ENCODE measurements around the gene KIAA1958.

The KIAA1958 gene

GRCh38 chr9:112447283-112447761 lies 39.3 kb upstream of the KIAA1958 start:
- Histone ChIP-seq H3K9ac (ENCODE audit: low read depth in 1 of 2, low read length in 2 of 2) (no peak overlapping the region), H3K4me1 (ENCODE audit: control insufficient read depth in 1 of 2, insufficient read depth in 2 of 2, low read length in 2 of 2) (no peaks in the 10 kb centered on the region), H3K36me3 (ENCODE audit: control insufficient read depth in 1 of 2, insufficient read depth in 2 of 2, low read length in 2 of 2) (peaks cover 0 to 6% of the 10 kb centered on the region in 2 donors), H3K4me3 (ENCODE audit: low read depth in 1 of 2, low read length in 2 of 2) (no peak overlapping the region), H3K9me3 (ENCODE audit: control insufficient read depth in 1 of 2, low read length in 2 of 2) (no peaks in the 10 kb centered on the region), H3K27ac (ENCODE audit: low read depth, low read length) (no peak overlapping the region), H3K27me3 (ENCODE audit: control insufficient read depth in 1 of 2, insufficient read depth in 2 of 2, low read length in 2 of 2) (no peaks in the 10 kb centered on the region)

- Histone ChIP-seq H3K36me3 (ENCODE audit: control insufficient read depth in 1 of 2, insufficient read depth in 2 of 2, low read length in 2 of 2) (peaks cover 4 to 34% of the 10 kb centered on the region in 2 donors), H3K27me3 (ENCODE audit: control insufficient read depth in 1 of 2, insufficient read depth in 2 of 2, low read length in 2 of 2) (no peaks in the 10 kb centered on the region), H3K4me3 (ENCODE audit: low read depth in 1 of 2, low read length in 2 of 2) (no peak overlapping the region), H3K9me3 (ENCODE audit: control insufficient read depth in 1 of 2, low read length in 2 of 2) (no peaks in the 10 kb centered on the region), H3K9ac (ENCODE audit: low read depth in 1 of 2, low read length in 2 of 2) (no peak overlapping the region), H3K27ac (ENCODE audit: low read depth, low read length) (no peak overlapping the region), H3K4me1 (ENCODE audit: control insufficient read depth in 1 of 2, insufficient read depth in 2 of 2, low read length in 2 of 2) (no peaks in the 10 kb centered on the region)
Measured at GRCh38 chr9:112462855-112463254, 23.8 kb upstream of the KIAA1958 start.

- H3K36me3 ChIP-seq (ENCODE audit: control insufficient read depth in 1 of 2, insufficient read depth in 2 of 2, low read length in 2 of 2): peaks cover 4 to 31% of the 10 kb centered on the region in 2 donors
- H3K27me3 ChIP-seq (ENCODE audit: control insufficient read depth in 1 of 2, insufficient read depth in 2 of 2, low read length in 2 of 2): no peaks in the 10 kb centered on the region
- no peaks in the 10 kb centered on the region for H3K4me1 ChIP-seq (ENCODE audit: control insufficient read depth in 1 of 2, insufficient read depth in 2 of 2, low read length in 2 of 2)
- H3K9me3 ChIP-seq (ENCODE audit: control insufficient read depth in 1 of 2, low read length in 2 of 2): no peaks in the 10 kb centered on the region
- no peak overlapping the region for H3K4me3 ChIP-seq (ENCODE audit: low read depth in 1 of 2, low read length in 2 of 2)
- no peak overlapping the region for H3K9ac ChIP-seq (ENCODE audit: low read depth in 1 of 2, low read length in 2 of 2)
- H3K27ac ChIP-seq (ENCODE audit: low read depth, low read length): no peak overlapping the region
Measured at GRCh38 chr9:112465352-112465751, 21.3 kb upstream of the KIAA1958 start.

- Histone ChIP-seq H3K9ac (ENCODE audit: low read depth in 1 of 2, low read length in 2 of 2) (no peak overlapping the region), H3K27ac (ENCODE audit: low read depth, low read length) (no peak overlapping the region), H3K27me3 (ENCODE audit: control insufficient read depth in 1 of 2, insufficient read depth in 2 of 2, low read length in 2 of 2) (no peaks in the 10 kb centered on the region), H3K9me3 (ENCODE audit: control insufficient read depth in 1 of 2, low read length in 2 of 2) (peaks cover 0 to 10% of the 10 kb centered on the region in 2 donors), H3K4me3 (ENCODE audit: low read depth in 1 of 2, low read length in 2 of 2) (no peak overlapping the region), H3K36me3 (ENCODE audit: control insufficient read depth in 1 of 2, insufficient read depth in 2 of 2, low read length in 2 of 2) (peaks cover 3 to 21% of the 10 kb centered on the region in 2 donors), H3K4me1 (ENCODE audit: control insufficient read depth in 1 of 2, insufficient read depth in 2 of 2, low read length in 2 of 2) (no peaks in the 10 kb centered on the region)
Measured at GRCh38 chr9:112472996-112473395, 13.6 kb upstream of the KIAA1958 start.

GRCh38 chr9:112473986-112474385 lies 12.6 kb upstream of the KIAA1958 start:
- H3K4me1 ChIP-seq (ENCODE audit: control insufficient read depth in 1 of 2, insufficient read depth in 2 of 2, low read length in 2 of 2): no peaks in the 10 kb centered on the region
- peaks cover 0 to 10% of the 10 kb centered on the region in 2 donors for H3K9me3 ChIP-seq (ENCODE audit: control insufficient read depth in 1 of 2, low read length in 2 of 2)
- H3K27ac ChIP-seq (ENCODE audit: low read depth, low read length): no peak overlapping the region
- no peak overlapping the region for H3K9ac ChIP-seq (ENCODE audit: low read depth in 1 of 2, low read length in 2 of 2)
- H3K36me3 ChIP-seq (ENCODE audit: control insufficient read depth in 1 of 2, insufficient read depth in 2 of 2, low read length in 2 of 2): peaks cover 3 to 17% of the 10 kb centered on the region in 2 donors
- H3K4me3 ChIP-seq (ENCODE audit: low read depth in 1 of 2, low read length in 2 of 2): no peak overlapping the region
- H3K27me3 ChIP-seq (ENCODE audit: control insufficient read depth in 1 of 2, insufficient read depth in 2 of 2, low read length in 2 of 2): no peaks in the 10 kb centered on the region

GRCh38 chr9:112475318-112475717 lies 11.3 kb upstream of the KIAA1958 start:
- Histone ChIP-seq H3K27me3 (ENCODE audit: control insufficient read depth in 1 of 2, insufficient read depth in 2 of 2, low read length in 2 of 2) (no peaks in the 10 kb centered on the region), H3K9ac (ENCODE audit: low read depth in 1 of 2, low read length in 2 of 2) (no peak overlapping the region), H3K27ac (ENCODE audit: low read depth, low read length) (no peak overlapping the region), H3K4me1 (ENCODE audit: control insufficient read depth in 1 of 2, insufficient read depth in 2 of 2, low read length in 2 of 2) (no peaks in the 10 kb centered on the region), H3K36me3 (ENCODE audit: control insufficient read depth in 1 of 2, insufficient read depth in 2 of 2, low read length in 2 of 2) (peaks cover 3 to 17% of the 10 kb centered on the region in 2 donors), H3K9me3 (ENCODE audit: control insufficient read depth in 1 of 2, low read length in 2 of 2) (peaks cover 0 to 10% of the 10 kb centered on the region in 2 donors), H3K4me3 (ENCODE audit: low read depth in 1 of 2, low read length in 2 of 2) (no peak overlapping the region)

- peaks cover 3 to 5% of the 10 kb centered on the region in 2 donors for H3K36me3 ChIP-seq (ENCODE audit: control insufficient read depth in 1 of 2, insufficient read depth in 2 of 2, low read length in 2 of 2)
- H3K9ac ChIP-seq (ENCODE audit: low read depth in 1 of 2, low read length in 2 of 2): no peak overlapping the region
- H3K27me3 ChIP-seq (ENCODE audit: control insufficient read depth in 1 of 2, insufficient read depth in 2 of 2, low read length in 2 of 2): no peaks in the 10 kb centered on the region
- H3K4me3 ChIP-seq (ENCODE audit: low read depth in 1 of 2, low read length in 2 of 2): no peak overlapping the region
- H3K4me1 ChIP-seq (ENCODE audit: control insufficient read depth in 1 of 2, insufficient read depth in 2 of 2, low read length in 2 of 2): no peaks in the 10 kb centered on the region
- peaks cover 0 to 10% of the 10 kb centered on the region in 2 donors for H3K9me3 ChIP-seq (ENCODE audit: control insufficient read depth in 1 of 2, low read length in 2 of 2)
- no peak overlapping the region for H3K27ac ChIP-seq (ENCODE audit: low read depth, low read length)
Measured at GRCh38 chr9:112477330-112477729, 9.3 kb upstream of the KIAA1958 start.

- Histone ChIP-seq H3K36me3 (ENCODE audit: control insufficient read depth in 1 of 2, insufficient read depth in 2 of 2, low read length in 2 of 2) (peaks cover 3 to 5% of the 10 kb centered on the region in 2 donors), H3K9ac (ENCODE audit: low read depth in 1 of 2, low read length in 2 of 2) (no peak overlapping the region), H3K27ac (ENCODE audit: low read depth, low read length) (no peak overlapping the region), H3K4me1 (ENCODE audit: control insufficient read depth in 1 of 2, insufficient read depth in 2 of 2, low read length in 2 of 2) (no peaks in the 10 kb centered on the region), H3K4me3 (ENCODE audit: low read depth in 1 of 2, low read length in 2 of 2) (no peak overlapping the region), H3K27me3 (ENCODE audit: control insufficient read depth in 1 of 2, insufficient read depth in 2 of 2, low read length in 2 of 2) (no peaks in the 10 kb centered on the region), H3K9me3 (ENCODE audit: control insufficient read depth in 1 of 2, low read length in 2 of 2) (peaks cover 0 to 10% of the 10 kb centered on the region in 2 donors)
Measured at GRCh38 chr9:112479221-112479620, 7.4 kb upstream of the KIAA1958 start.

- Histone ChIP-seq H3K27ac (ENCODE audit: low read depth, low read length) (no peak overlapping the region), H3K9ac (ENCODE audit: low read depth in 1 of 2, low read length in 2 of 2) (no peak overlapping the region), H3K36me3 (ENCODE audit: control insufficient read depth in 1 of 2, insufficient read depth in 2 of 2, low read length in 2 of 2) (no peaks in the 10 kb centered on the region)
Measured at GRCh38 chr9:112484607-112485006, 2.0 kb upstream of the KIAA1958 start.

GRCh38 chr9:112485574-112485973 lies 1.1 kb upstream of the KIAA1958 start:
- Histone ChIP-seq H3K27ac (ENCODE audit: low read depth, low read length) (no peak overlapping the region), H3K36me3 (ENCODE audit: control insufficient read depth in 1 of 2, insufficient read depth in 2 of 2, low read length in 2 of 2) (no peaks in the 10 kb centered on the region), H3K9me3 (ENCODE audit: control insufficient read depth in 1 of 2, low read length in 2 of 2) (no peaks in the 10 kb centered on the region), H3K4me1 (ENCODE audit: control insufficient read depth in 1 of 2, insufficient read depth in 2 of 2, low read length in 2 of 2) (peaks cover 10 to 13% of the 10 kb centered on the region in 2 donors), H3K4me3 (ENCODE audit: low read depth in 1 of 2, low read length in 2 of 2) (peak overlapping the region; percentile 94 to 95), H3K27me3 (ENCODE audit: control insufficient read depth in 1 of 2, insufficient read depth in 2 of 2, low read length in 2 of 2) (no peaks in the 10 kb centered on the region), H3K9ac (ENCODE audit: low read depth in 1 of 2, low read length in 2 of 2) (peak overlapping the region in 1 of 2 donors; percentile 82)

More at GRCh38 chr9:112484607-112485006, 2.0 kb upstream of the KIAA1958 start:
- Histone ChIP-seq H3K4me1 (ENCODE audit: control insufficient read depth in 1 of 2, insufficient read depth in 2 of 2, low read length in 2 of 2) (peaks cover 5 to 13% of the 10 kb centered on the region in 2 donors), H3K9me3 (ENCODE audit: control insufficient read depth in 1 of 2, low read length in 2 of 2) (no peaks in the 10 kb centered on the region), H3K4me3 (ENCODE audit: low read depth in 1 of 2, low read length in 2 of 2) (no peak overlapping the region), H3K27me3 (ENCODE audit: control insufficient read depth in 1 of 2, insufficient read depth in 2 of 2, low read length in 2 of 2) (no peaks in the 10 kb centered on the region)
